GM19238 (cell line): ENCODE results near the gene IL17RC.
"Not testable (repeated sequence)": the region's sequence is repeated elsewhere in the genome, so short reads cannot be mapped to it uniquely, and the experiment has no call there.

Source experiments
- DNase-seq: peaks from one replicate; pipeline ENCODE4 v3.0.0; 2011; ENCODE audit warnings: low spot score; ENCODE audit not compliant: insufficient read length

Gene IL17RC, protein sequence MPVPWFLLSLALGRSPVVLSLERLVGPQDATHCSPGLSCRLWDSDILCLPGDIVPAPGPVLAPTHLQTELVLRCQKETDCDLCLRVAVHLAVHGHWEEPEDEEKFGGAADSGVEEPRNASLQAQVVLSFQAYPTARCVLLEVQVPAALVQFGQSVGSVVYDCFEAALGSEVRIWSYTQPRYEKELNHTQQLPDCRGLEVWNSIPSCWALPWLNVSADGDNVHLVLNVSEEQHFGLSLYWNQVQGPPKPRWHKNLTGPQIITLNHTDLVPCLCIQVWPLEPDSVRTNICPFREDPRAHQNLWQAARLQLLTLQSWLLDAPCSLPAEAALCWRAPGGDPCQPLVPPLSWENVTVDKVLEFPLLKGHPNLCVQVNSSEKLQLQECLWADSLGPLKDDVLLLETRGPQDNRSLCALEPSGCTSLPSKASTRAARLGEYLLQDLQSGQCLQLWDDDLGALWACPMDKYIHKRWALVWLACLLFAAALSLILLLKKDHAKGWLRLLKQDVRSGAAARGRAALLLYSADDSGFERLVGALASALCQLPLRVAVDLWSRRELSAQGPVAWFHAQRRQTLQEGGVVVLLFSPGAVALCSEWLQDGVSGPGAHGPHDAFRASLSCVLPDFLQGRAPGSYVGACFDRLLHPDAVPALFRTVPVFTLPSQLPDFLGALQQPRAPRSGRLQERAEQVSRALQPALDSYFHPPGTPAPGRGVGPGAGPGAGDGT

GRCh38 chr3:9916734-9917680 lies at the start of gene IL17RC:
TSS of gene IL17RC (plus strand) at chr3:9917098. CDS start at chr3:9917316, 218 bp downstream.
- DNase-seq: no peak

GRCh38 chr3:9867106-9867505 lies 49.8 kb upstream of the IL17RC start:
- no peak for DNase-seq

- no peak for DNase-seq
These were observed 46.9 kb upstream of the IL17RC start for GRCh38 chr3:9869955-9870354.

DNA sequence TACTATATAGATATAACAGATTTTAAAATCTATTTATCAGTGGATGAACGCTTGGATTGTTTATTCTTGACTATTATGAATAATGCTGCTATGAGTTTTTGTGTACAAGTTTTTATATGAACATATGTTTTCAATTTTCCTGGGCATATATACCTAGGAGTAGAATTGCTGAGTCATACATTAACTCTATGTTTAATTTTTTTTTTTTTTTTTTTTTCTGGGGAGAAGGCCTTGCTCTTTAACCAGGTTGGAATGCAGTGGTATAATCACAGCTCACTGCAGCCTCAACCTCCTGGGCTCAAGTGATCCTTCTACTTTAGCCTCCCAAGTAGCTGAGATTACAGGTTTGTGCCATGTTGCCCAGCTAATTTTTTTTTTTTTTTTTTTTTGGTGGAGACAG lies 45.9 kb upstream of the IL17RC start:
- no peak for DNase-seq

GRCh38 chr3:9872067-9872466 lies 44.8 kb upstream of the IL17RC start:
- not testable (repeated sequence) for DNase-seq

DNA sequence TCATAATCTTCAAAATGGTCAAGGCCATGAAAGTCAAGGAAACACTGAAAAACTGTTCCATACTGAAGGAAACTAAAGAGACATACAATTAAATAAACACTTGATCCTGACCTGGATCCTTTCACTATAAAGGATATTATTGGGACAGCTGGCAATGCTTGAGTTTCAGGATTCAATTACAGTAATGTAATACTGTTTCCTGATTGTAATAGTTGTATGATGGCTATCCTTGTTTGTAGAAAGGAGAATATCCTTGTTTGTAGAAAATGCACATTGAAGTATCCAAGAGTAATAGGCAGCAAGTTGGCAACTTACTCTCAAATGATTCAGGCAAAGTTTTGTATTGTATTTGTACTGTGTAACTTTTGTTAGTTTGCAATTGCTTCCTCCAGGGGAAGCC lies 41.5 kb upstream of the IL17RC start:
- DNase-seq: no peak

- not testable (repeated sequence) for DNase-seq
These were observed 40.6 kb upstream of the IL17RC start for GRCh38 chr3:9876255-9876654.

GRCh38 chr3:9876991-9877390 lies 39.9 kb upstream of the IL17RC start:
- no peak for DNase-seq

DNA sequence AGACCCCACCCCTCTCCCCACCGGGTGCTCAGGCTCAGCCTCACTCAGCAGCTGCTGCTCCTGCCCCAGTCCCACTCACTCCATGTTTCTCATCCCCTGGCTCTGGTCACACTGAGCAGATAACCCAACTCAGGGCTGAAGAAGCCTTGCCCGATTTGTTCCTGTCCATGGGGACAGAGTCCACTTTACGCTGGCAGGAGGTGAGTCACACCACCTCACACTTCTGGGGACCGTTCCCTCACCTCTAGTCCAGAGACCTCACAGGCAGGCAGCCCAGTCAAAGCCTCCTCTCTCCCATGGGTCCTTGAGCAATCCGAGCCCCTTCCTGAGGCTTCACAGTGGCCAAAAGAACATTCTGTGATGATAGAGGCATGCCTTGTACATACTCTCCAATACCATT lies 38.2 kb upstream of the IL17RC start:
- DNase-seq: no peak

GRCh38 chr3:9879830-9880549 lies 36.9 kb upstream of the IL17RC start, which contains the start of gene CIDEC:
TSS of gene CIDEC (minus strand) at chr3:9880253. CDS start at chr3:9878486, 1,767 bp downstream.
- DNase-seq: no peak

- DNase-seq: no peak
These were observed 35.5 kb upstream of the IL17RC start for GRCh38 chr3:9881441-9881840.

- no peak for DNase-seq
These were observed 33.0 kb upstream of the IL17RC start for GRCh38 chr3:9883706-9884554.

DNA sequence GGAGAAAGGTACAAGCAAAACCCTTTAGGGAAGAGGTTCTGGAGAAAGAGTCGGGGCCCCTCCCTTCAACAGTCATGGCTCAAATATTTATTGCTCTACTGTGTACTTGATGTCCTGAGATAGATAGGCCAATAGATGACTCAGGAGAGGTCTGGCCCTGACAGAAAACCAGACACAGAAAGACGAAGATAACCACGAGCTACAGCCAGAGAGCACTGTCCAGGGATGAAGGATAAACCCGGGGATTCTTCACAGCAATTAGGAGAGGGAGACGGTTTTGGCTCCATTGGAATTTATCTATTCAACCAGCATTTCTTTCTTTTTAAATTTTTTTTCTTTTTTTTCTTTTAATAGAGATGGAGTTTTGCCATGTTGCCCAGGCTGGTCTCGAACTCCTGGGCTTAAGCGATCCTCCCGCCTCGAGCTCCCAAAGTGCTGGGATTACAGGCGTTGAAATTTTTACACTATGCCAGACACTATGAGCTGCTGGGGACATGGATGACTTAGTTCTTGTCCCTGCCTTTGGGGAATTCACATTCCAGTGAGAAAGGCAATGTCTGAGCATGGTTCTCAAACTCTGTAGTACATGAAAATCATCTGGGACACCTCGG lies 32.2 kb upstream of the IL17RC start:
- no peak for DNase-seq

DNA sequence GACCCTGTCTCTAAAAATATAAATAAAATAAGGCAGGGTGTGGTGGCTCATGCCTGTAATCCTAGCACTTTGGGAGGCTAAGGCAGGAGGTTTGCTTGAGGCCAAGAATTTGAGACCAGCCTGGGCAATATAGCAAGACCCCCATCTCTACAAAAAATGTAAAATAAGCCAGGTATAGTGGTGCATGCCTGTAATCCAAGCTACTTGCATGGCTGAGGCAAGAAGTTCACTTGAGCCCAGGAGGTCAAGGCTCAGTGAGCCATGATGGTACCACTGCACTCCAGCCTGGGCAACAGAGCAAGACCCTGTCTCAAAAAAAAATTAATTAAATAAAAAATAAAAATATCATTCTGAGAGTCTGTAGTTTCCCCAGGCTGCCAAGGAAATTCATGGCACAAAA lies 30.6 kb upstream of the IL17RC start:
- no peak for DNase-seq

DNA sequence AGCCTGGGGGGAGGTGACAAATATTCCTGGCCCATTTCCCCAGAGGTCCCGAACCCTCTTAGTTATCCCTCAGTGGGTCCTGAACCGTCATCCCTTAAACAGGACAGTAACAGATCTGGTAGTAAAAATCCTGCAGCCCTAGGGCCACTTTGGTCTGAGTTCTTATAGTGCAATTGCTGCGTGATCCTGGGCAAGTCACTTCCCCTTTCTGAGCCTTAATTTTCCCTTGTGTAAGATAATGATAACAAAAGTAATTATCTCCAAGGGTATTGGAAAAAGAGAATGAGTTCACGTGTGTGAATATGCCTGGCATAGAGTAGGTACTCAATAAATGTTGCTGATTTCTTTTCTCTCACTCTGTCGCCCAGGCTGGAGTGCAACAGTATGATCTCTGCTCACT lies 29.4 kb upstream of the IL17RC start:
- no peak for DNase-seq

GRCh38 chr3:9888540-9888939 lies 28.4 kb upstream of the IL17RC start:
- no peak for DNase-seq

DNA sequence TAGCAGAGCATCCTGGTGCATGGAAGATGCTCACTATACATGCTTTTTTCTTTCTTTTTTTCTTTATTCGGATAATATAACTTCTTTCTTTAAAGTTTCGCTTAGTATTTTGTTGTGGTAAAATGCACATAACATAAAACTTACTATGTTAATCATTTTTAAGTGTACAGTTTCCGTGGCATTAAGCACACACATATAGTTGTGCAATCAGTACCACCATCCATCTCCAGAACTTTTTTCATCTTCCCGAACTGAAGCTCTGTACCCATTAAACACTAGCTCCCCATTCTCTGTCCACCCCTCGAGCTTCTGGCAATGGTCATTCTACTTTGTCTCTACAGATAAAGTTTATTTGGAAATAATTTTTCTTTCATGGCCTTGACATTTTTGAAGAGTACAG lies 27.5 kb upstream of the IL17RC start:
- no peak for DNase-seq

DNA sequence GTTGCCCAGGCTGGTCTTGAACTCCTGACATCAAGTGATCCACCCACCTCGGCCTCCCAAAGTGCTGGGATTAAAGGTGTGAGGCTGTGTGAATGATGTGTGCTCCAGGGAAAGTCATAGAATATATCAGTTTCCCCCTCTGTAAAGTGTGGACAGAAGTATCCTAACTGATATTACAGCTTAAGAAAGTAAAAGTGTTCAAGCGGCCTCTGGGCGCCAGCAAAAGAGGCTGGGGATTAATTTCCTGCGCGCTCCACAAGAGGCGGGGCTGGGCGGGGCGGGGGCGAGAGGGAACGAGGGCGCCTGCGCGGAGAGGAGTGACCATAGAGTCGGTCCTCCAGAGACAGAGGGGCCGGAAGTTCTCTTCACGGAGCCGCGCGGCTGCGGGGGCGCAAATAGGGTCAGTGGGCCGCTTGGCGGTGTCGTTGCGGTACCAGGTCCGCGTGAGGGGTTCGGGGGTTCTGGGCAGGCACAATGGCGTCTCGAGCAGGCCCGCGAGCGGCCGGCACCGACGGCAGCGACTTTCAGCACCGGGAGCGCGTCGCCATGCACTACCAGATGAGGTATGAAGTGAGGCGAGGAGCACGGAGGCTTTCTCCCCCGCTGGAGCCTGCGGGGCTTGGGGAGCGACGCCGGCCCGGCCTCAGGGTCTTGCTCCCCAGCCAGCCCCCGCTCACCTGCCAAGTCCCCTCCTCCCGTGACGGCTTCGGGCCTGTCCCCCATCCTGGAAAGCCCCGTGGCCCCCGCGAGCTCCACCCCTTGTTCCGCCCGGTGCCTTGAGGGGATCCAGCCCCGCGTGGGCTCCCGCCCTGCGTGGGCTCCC lies 26.4 kb upstream of the IL17RC start, which contains the start of gene JAGN1:
Gene JAGN1 (plus strand): TSS at position 362 of the 823 bp plus-strand sequence. CDS start 113 bp downstream, at position 475.
- DNase-seq: peak; percentile 88
